ENCODE data around the gene GANC. TPM values are rescaled to one million over a fixed set of nuclear protein-coding genes. Genes with fewer than 3 reads are reported as not detected.

The GANC gene
- total RNA-seq, 1 experiment from 2014 or later, result 18.5 TPM

DNA sequence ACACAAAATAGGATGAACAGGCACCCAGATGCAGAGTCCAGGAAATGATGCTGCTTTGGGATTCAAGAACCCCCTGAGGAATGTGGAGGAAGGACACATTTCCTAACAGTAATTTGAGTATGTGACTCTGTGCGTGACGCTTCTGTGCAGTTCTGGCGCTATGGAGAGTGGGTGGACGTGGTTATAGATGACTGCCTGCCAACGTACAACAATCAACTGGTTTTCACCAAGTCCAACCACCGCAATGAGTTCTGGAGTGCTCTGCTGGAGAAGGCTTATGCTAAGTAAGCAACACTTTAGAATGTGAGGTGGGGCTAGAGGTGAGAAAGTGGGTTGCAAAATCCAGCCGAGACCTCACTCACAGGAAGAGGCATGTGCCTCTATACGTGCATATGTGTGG lies 114.6 kb downstream of the GANC start:
- TF ChIP-seq TP53 (CRISPR knock-in tag; IDR thresholded peaks at IDR 0.05), result no peak
- no peak for TF ChIP-seq HMGXB4 (CRISPR knock-in tag; IDR thresholded peaks at IDR 0.05)
- Mint-ChIP-seq H3K27ac (no peak overlapping the region), H3K4me3 (no peak overlapping the region), H3K4me1 (peaks cover 29% of the 10 kb centered on the region), H3K36me3 (no peaks in the 10 kb centered on the region), H3K9me3 (no peaks in the 10 kb centered on the region), H3K27me3 (ENCODE audit: low read depth) (peaks cover 6% of the 10 kb centered on the region)
- ATAC-seq, result no peak
- CTCF ChIA-PET, result interaction anchor here (1.3 kb wide), 1 partner anchor 250 kb away, joined by 3 read pairs; no protein-coding TSS in a partner anchor
- DNase-seq (ENCODE audit: low spot score), result no peak
- POLR2A ChIA-PET, result interaction anchor here (0.6 kb wide), 1 partner anchor 204 kb away, joined by 4 read pairs; no protein-coding TSS in a partner anchor

GRCh38 chr15:42392309-42393024 lies 119.5 kb downstream of the GANC start:
- TF ChIP-seq IRF1 (CRISPR knock-in tag; IDR thresholded peaks at IDR 0.05) (no peak), GABPB1 (CRISPR knock-in tag; IDR thresholded peaks at IDR 0.05) (peak; percentile 60; the same call in 1 of the 2 replicates)
- no peak for DNase-seq (ENCODE audit: low spot score)
- ChIA-PET POLR2A (no interaction called here), CTCF (no interaction called here)
- H3K27ac Mint-ChIP-seq, result no peak overlapping the region
- no peaks in the 10 kb centered on the region for H3K9me3 Mint-ChIP-seq
- no peaks in the 10 kb centered on the region; the same call in 1 of the 2 replicates for H3K27me3 Mint-ChIP-seq (ENCODE audit: low read depth)
- no peaks in the 10 kb centered on the region for H3K36me3 Mint-ChIP-seq
- no peak for ATAC-seq
- H3K4me3 Mint-ChIP-seq, result no peak overlapping the region
- H3K4me1 Mint-ChIP-seq, result no peaks in the 10 kb centered on the region

DNA sequence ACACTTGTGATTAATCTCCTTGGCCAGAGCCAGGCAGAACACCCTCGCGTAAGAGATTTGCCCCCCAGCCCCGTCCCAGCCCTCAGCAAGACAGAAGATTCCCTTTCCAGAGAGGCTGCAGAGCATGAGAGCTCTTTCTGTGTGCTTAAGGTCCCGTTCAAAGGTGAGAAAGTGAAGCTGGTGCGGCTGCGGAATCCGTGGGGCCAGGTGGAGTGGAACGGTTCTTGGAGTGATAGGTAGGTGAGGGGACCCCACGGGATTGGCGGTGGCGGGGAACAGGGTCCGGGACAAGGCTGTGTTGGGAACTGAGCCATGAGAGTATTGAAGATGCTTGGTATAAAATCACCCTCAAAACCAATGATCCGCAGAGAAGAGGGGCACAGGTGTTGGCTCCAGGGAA lies 121.1 kb downstream of the GANC start:
- DNase-seq (ENCODE audit: low spot score), result no peak
- no peaks in the 10 kb centered on the region for H3K4me1 Mint-ChIP-seq
- no peak overlapping the region; the same call in 1 of the 2 replicates for H3K27ac Mint-ChIP-seq
- H3K4me3 Mint-ChIP-seq, result no peak overlapping the region
- POLR2A ChIA-PET, result no interaction called here
- ATAC-seq, result no peak
- H3K9me3 Mint-ChIP-seq, result no peaks in the 10 kb centered on the region
- CTCF ChIA-PET, result interaction anchor here (1.0 kb wide), 1 partner anchor 9 kb away, joined by 4 read pairs; no protein-coding TSS in a partner anchor
- H3K27me3 Mint-ChIP-seq (ENCODE audit: low read depth), result no peaks in the 10 kb centered on the region; the same call in 1 of the 2 replicates
- H3K36me3 Mint-ChIP-seq, result no peaks in the 10 kb centered on the region
- TF ChIP-seq IRF1 (CRISPR knock-in tag; IDR thresholded peaks at IDR 0.05) (no peak), SP1 (CRISPR knock-in tag; conservative IDR thresholded peaks at IDR 0.05) (no peak), TCF7 (CRISPR knock-in tag; IDR thresholded peaks at IDR 0.05; ENCODE audit: low read depth) (no peak), ZSCAN18 (CRISPR knock-in tag; IDR thresholded peaks at IDR 0.05) (no peak), OVOL2 (CRISPR knock-in tag; IDR thresholded peaks at IDR 0.05; ENCODE audit: borderline replicate concordance) (no peak), ELF4 (CRISPR knock-in tag; IDR thresholded peaks at IDR 0.05; ENCODE audit: low read depth) (no peak)
- TF ChIP-seq, protein P1, sequence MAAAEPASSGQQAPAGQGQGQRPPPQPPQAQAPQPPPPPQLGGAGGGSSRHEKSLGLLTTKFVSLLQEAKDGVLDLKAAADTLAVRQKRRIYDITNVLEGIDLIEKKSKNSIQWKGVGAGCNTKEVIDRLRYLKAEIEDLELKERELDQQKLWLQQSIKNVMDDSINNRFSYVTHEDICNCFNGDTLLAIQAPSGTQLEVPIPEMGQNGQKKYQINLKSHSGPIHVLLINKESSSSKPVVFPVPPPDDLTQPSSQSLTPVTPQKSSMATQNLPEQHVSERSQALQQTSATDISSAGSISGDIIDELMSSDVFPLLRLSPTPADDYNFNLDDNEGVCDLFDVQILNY (CRISPR knock-in tag; IDR thresholded peaks at IDR 0.05), result no peak
- TF ChIP-seq, protein P2, sequence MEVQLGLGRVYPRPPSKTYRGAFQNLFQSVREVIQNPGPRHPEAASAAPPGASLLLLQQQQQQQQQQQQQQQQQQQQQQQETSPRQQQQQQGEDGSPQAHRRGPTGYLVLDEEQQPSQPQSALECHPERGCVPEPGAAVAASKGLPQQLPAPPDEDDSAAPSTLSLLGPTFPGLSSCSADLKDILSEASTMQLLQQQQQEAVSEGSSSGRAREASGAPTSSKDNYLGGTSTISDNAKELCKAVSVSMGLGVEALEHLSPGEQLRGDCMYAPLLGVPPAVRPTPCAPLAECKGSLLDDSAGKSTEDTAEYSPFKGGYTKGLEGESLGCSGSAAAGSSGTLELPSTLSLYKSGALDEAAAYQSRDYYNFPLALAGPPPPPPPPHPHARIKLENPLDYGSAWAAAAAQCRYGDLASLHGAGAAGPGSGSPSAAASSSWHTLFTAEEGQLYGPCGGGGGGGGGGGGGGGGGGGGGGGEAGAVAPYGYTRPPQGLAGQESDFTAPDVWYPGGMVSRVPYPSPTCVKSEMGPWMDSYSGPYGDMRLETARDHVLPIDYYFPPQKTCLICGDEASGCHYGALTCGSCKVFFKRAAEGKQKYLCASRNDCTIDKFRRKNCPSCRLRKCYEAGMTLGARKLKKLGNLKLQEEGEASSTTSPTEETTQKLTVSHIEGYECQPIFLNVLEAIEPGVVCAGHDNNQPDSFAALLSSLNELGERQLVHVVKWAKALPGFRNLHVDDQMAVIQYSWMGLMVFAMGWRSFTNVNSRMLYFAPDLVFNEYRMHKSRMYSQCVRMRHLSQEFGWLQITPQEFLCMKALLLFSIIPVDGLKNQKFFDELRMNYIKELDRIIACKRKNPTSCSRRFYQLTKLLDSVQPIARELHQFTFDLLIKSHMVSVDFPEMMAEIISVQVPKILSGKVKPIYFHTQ (CRISPR knock-in tag; IDR thresholded peaks at IDR 0.05), result no peak
- TF ChIP-seq, protein P3, sequence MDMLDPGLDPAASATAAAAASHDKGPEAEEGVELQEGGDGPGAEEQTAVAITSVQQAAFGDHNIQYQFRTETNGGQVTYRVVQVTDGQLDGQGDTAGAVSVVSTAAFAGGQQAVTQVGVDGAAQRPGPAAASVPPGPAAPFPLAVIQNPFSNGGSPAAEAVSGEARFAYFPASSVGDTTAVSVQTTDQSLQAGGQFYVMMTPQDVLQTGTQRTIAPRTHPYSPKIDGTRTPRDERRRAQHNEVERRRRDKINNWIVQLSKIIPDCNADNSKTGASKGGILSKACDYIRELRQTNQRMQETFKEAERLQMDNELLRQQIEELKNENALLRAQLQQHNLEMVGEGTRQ (CRISPR knock-in tag; IDR thresholded peaks at IDR 0.05), result no peak

All from WTC11 (cell line).